Neural cell (in vitro differentiated cells): ENCODE data around the gene GJC3. TPM values are rescaled to one million over a fixed set of nuclear protein-coding genes. Genes with fewer than 3 reads are reported as not detected.

ENCODE experiments used
- H2AFZ ChIP-seq: fragments of 200-600, 300-800 bp; sonication (generic), shearing (Covaris generic); 2 replicates; pipeline ENCODE4 v1.6.0; 2014; ENCODE audit warnings: low read depth, mild to moderate bottlenecking, antibody characterized with exemption, low read length, moderate library complexity
- H3F3A ChIP-seq: fragments of 200-600 bp; shearing (Covaris generic); 2 replicates; pipeline ENCODE4 v1.6.1; 2016; ENCODE audit warnings: mild to moderate bottlenecking, moderate library complexity, mixed read lengths, antibody characterized with exemption, low read length; ENCODE audit not compliant: insufficient read depth, poor library complexity, severe bottlenecking
- H3K27ac ChIP-seq: fragments of 200-600, 300-800 bp; sonication (generic), shearing (Covaris generic); 2 replicates; pipeline ENCODE4 v1.5.1; 2014; ENCODE audit warnings: mild to moderate bottlenecking, low read length, moderate library complexity
- H3K27me3 ChIP-seq: fragments of 300-800, 200-600 bp; sonication (generic), shearing (Covaris generic); 2 replicates; pipeline ENCODE4 v1.6.0; 2014; ENCODE audit warnings: mild to moderate bottlenecking, low read depth, low read length, moderate library complexity; ENCODE audit not compliant: insufficient read depth
- H3K36me3 ChIP-seq: fragments of 300-800, 200-600 bp; sonication (generic), shearing (Covaris generic); 2 replicates; pipeline ENCODE4 v1.5.1; 2014; ENCODE audit warnings: mild to moderate bottlenecking, antibody characterized with exemption, low read length, moderate library complexity; ENCODE audit not compliant: insufficient read depth
- H3K4me2 ChIP-seq: fragments of 300-800, 200-600 bp; sonication (generic), shearing (Covaris generic); 2 replicates; pipeline ENCODE4 v1.6.0; 2014; ENCODE audit warnings: mild to moderate bottlenecking, low read length
- H3K4me3 ChIP-seq: fragments of 300-800, 200-600 bp; sonication (generic), shearing (Covaris generic); 2 replicates; pipeline ENCODE4 v1.5.1; 2014; ENCODE audit warnings: mild to moderate bottlenecking, low read length, moderate library complexity
- H3K79me2 ChIP-seq: fragments of 200-600 bp; shearing (Covaris generic); replicated peaks from 2 replicates; pipeline ENCODE4 v1.6.0; 2014; ENCODE audit warnings: mild to moderate bottlenecking, low read length, moderate library complexity; ENCODE audit not compliant: insufficient read depth
- H3K9ac ChIP-seq: fragments of 300-800, 200-600 bp; sonication (generic), shearing (Covaris generic); 2 replicates; pipeline ENCODE4 v1.6.1; 2016; ENCODE audit warnings: mild to moderate bottlenecking, low read length, mixed read lengths
- H3K9me2 ChIP-seq: fragments of 200-600 bp; shearing (Covaris generic); 2 replicates; pipeline ENCODE4 v1.6.1; 2016; ENCODE audit warnings: mild to moderate bottlenecking, low read length, mixed read lengths; ENCODE audit not compliant: insufficient read depth
- H3K9me3 ChIP-seq: fragments of 200-600, 300-800 bp; sonication (generic), shearing (Covaris generic); 2 replicates; pipeline ENCODE4 v1.6.1; 2016; ENCODE audit warnings: mild to moderate bottlenecking, mixed run types, low read length, moderate library complexity, mixed read lengths
- H4K20me1 ChIP-seq: fragments of 200-600 bp; shearing (Covaris generic); 2 replicates; pipeline ENCODE4 v1.6.1; 2016; ENCODE audit warnings: mild to moderate bottlenecking, mixed run types; ENCODE audit not compliant: insufficient read depth
- CTCF ChIP-seq: fragments of 450-650 bp; IDR thresholded peaks from 2 replicates; pipeline ENCODE4 v1.5.1; 2014; ENCODE audit warnings: antibody characterized with exemption, mild to moderate bottlenecking, moderate library complexity; ENCODE audit not compliant: poor library complexity, severe bottlenecking
- EP300 ChIP-seq: fragments of 450-650 bp; conservative IDR thresholded peaks from 2 replicates; pipeline ENCODE4 v1.6.1; 2014; ENCODE audit warnings: antibody characterized with exemption, mild to moderate bottlenecking, moderate library complexity; ENCODE audit not compliant: poor library complexity, severe bottlenecking
- EZH2 ChIP-seq: fragments of 200-600, 300-800 bp; shearing (Covaris generic), sonication (generic); IDR thresholded peaks from 2 replicates; pipeline ENCODE4 v1.6.1; 2014; ENCODE audit warnings: antibody characterized with exemption, low read length, borderline replicate concordance, mild to moderate bottlenecking; ENCODE audit not compliant: insufficient read depth, poor library complexity, severe bottlenecking
- MXI1 ChIP-seq: fragments of 450-650 bp; conservative IDR thresholded peaks from 2 replicates; pipeline ENCODE4 v1.6.1; 2014; ENCODE audit warnings: antibody characterized with exemption, mild to moderate bottlenecking; ENCODE audit not compliant: poor library complexity, severe bottlenecking
- POLR2AphosphoS5 ChIP-seq: IDR thresholded peaks from 2 replicates; pipeline ENCODE4 v1.6.1; 2012
- RAD21 ChIP-seq: fragments of 450-650 bp; conservative IDR thresholded peaks from 2 replicates; pipeline ENCODE4 v1.6.1; 2014; ENCODE audit warnings: antibody characterized with exemption, mild to moderate bottlenecking, moderate library complexity
- SMC3 ChIP-seq: fragments of 450-650 bp; conservative IDR thresholded peaks from 2 replicates; pipeline ENCODE4 v1.6.1; 2014; ENCODE audit warnings: antibody characterized with exemption, mild to moderate bottlenecking, moderate library complexity; ENCODE audit not compliant: poor library complexity
- TAF1 ChIP-seq: IDR thresholded peaks from 2 replicates; pipeline ENCODE4 v1.6.1; 2012; ENCODE audit warnings: low read depth
- polyA plus RNA-seq: library from polyadenylated mRNA; depleted of rRNA; stranded (reverse); fragments of >200 nt; gene quantifications from 2 replicates; pipeline ENCODE4 v1.2.3, GENCODE V29; 2014
- TF ChIP-seq, protein P1 (sequence below): IDR thresholded peaks from 2 replicates; pipeline ENCODE4 v1.6.1; 2012; ENCODE audit warnings: borderline replicate concordance

The GJC3 gene
- polyA plus RNA-seq, 1 donor from 2014 or later = not detected

GRCh38 chr7:99928188-99928587 lies 1.2 kb downstream of the GJC3 start:
- TF ChIP-seq EZH2 (no peak), EP300 (no peak), MXI1 (no peak), POLR2AphosphoS5 (no peak), RAD21 (no peak), SMC3 (no peak)
- Histone ChIP-seq H3K27me3 (no peaks in the 10 kb centered on the region), H3K27ac (no peak overlapping the region)

DNA sequence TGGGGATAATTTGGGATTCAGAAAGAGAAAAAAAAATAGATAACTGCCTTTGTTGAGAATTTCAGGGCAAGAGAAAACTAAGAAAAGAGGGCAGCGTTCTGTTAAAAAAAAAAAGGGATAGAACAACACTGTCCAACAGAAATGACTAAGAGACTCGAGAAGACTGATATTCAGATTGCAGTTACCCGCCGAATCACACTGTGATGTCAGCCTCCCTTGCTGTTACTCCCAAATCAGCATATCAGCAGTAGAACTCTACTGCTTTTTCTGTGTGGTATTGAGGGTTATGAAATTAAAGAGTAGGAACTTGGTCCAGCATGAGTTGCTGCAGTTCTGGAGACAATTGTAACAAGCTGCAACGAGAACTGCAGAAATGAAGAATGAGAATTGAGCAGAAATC lies 1.9 kb downstream of the GJC3 start:
- H3K27me3 ChIP-seq = no peaks in the 10 kb centered on the region
- no peak overlapping the region for H3K4me2 ChIP-seq
- no peak overlapping the region for H2AFZ ChIP-seq
- H3K79me2 ChIP-seq = no peaks in the 10 kb centered on the region
- TF ChIP-seq CTCF (no peak), SMC3 (no peak), EZH2 (no peak), POLR2AphosphoS5 (no peak), RAD21 (no peak), MXI1 (no peak), EP300 (no peak), TAF1 (no peak)
- TF ChIP-seq, protein P1, sequence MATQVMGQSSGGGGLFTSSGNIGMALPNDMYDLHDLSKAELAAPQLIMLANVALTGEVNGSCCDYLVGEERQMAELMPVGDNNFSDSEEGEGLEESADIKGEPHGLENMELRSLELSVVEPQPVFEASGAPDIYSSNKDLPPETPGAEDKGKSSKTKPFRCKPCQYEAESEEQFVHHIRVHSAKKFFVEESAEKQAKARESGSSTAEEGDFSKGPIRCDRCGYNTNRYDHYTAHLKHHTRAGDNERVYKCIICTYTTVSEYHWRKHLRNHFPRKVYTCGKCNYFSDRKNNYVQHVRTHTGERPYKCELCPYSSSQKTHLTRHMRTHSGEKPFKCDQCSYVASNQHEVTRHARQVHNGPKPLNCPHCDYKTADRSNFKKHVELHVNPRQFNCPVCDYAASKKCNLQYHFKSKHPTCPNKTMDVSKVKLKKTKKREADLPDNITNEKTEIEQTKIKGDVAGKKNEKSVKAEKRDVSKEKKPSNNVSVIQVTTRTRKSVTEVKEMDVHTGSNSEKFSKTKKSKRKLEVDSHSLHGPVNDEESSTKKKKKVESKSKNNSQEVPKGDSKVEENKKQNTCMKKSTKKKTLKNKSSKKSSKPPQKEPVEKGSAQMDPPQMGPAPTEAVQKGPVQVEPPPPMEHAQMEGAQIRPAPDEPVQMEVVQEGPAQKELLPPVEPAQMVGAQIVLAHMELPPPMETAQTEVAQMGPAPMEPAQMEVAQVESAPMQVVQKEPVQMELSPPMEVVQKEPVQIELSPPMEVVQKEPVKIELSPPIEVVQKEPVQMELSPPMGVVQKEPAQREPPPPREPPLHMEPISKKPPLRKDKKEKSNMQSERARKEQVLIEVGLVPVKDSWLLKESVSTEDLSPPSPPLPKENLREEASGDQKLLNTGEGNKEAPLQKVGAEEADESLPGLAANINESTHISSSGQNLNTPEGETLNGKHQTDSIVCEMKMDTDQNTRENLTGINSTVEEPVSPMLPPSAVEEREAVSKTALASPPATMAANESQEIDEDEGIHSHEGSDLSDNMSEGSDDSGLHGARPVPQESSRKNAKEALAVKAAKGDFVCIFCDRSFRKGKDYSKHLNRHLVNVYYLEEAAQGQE = no peak
- no peak overlapping the region for H3K4me3 ChIP-seq
- no peaks in the 10 kb centered on the region for H3K9me2 ChIP-seq
- no peaks in the 10 kb centered on the region for H3K9me3 ChIP-seq
- no peak overlapping the region for H3K9ac ChIP-seq
- no peaks in the 10 kb centered on the region for H3F3A ChIP-seq
- no peaks in the 10 kb centered on the region for H4K20me1 ChIP-seq
- H3K36me3 ChIP-seq = no peaks in the 10 kb centered on the region
- H3K27ac ChIP-seq = no peak overlapping the region

More at GRCh38 chr7:99928188-99928587, 1.2 kb downstream of the GJC3 start:
- Histone ChIP-seq H3K9me3 (no peaks in the 10 kb centered on the region), H3F3A (no peaks in the 10 kb centered on the region), H3K36me3 (no peaks in the 10 kb centered on the region), H4K20me1 (no peaks in the 10 kb centered on the region), H3K4me3 (no peak overlapping the region), H3K9me2 (no peaks in the 10 kb centered on the region), H3K4me2 (no peak overlapping the region), H2AFZ (no peak overlapping the region), H3K79me2 (no peaks in the 10 kb centered on the region), H3K9ac (no peak overlapping the region)

GRCh38 chr7:99926321-99926720 lies 3.1 kb downstream of the GJC3 start:
- Histone ChIP-seq H2AFZ (no peak overlapping the region), H3K9me2 (no peaks in the 10 kb centered on the region), H4K20me1 (no peaks in the 10 kb centered on the region), H3K4me3 (no peak overlapping the region), H3K9me3 (no peaks in the 10 kb centered on the region), H3K9ac (no peak overlapping the region), H3F3A (no peaks in the 10 kb centered on the region), H3K27ac (no peak overlapping the region), H3K4me2 (no peak overlapping the region), H3K27me3 (no peaks in the 10 kb centered on the region), H3K79me2 (no peaks in the 10 kb centered on the region), H3K36me3 (no peaks in the 10 kb centered on the region)
- TF ChIP-seq EP300 = no peak
- TF ChIP-seq, protein P1 = no peak
- TF ChIP-seq SMC3 = no peak
- no peak for TF ChIP-seq RAD21
- TF ChIP-seq EZH2 = no peak
- TF ChIP-seq MXI1 = no peak
- no peak for TF ChIP-seq POLR2AphosphoS5
- TF ChIP-seq CTCF = no peak
- TF ChIP-seq TAF1 = no peak
